ENCODE results near the gene MICAL3.
"Not testable (repeated sequence)": the region's sequence is repeated elsewhere in the genome, so short reads cannot be mapped to it uniquely, and the experiment has no call there.

Gene MICAL3

DNA sequence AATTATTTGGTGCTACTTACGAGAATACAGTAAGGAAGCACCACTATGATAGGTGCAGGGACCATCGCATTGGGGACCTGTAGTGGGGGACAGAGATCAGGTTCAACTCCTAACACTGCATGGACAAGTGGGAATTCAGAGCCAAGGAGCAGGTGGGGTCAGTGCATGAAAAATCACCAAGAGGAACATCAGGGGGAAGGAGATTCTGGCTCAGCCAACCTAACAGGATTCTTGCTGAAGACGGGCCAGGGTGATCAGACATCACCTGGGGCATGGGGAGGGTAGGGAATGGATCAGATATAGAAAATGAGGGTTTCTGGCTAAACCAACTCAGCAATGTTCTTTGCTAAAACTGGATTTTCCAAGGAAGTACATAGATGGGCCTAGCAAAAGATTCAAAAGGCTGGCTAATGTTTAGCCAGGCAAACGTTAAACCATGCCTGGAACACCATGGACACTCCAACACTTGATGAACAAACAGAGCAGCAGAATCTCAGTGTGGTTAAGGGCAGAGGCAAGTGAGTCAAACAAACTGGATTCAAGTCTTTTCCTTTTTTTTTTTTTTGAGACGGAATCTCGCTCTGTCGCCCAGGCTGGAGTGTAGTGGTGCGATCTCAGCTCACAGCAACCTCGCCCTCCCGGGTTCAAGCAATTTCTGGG is 70.0 kb downstream of the MICAL3 start:
- no peak for DNase-seq (ENCODE audit: low spot score)

DNA sequence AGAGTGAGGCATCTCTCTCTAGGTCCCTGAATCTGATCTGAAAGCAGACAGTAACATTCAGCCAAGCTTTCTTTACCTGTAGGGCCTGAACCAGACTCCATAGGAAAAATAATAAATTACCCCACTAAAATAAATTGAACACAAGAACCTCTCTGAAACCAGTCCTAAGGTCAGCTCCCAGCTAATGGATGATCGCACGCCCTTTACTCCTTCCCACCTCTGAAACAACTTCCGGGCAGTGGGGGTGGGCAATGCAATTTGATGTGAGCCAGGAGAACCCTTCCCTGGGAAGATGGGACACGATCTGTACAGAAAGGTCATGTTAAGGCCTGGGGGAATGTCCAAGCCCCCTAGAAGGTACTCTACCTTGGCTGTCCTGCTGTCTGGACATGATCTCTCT is 71.2 kb downstream of the MICAL3 start:
- no peak for DNase-seq (ENCODE audit: low spot score)

DNA sequence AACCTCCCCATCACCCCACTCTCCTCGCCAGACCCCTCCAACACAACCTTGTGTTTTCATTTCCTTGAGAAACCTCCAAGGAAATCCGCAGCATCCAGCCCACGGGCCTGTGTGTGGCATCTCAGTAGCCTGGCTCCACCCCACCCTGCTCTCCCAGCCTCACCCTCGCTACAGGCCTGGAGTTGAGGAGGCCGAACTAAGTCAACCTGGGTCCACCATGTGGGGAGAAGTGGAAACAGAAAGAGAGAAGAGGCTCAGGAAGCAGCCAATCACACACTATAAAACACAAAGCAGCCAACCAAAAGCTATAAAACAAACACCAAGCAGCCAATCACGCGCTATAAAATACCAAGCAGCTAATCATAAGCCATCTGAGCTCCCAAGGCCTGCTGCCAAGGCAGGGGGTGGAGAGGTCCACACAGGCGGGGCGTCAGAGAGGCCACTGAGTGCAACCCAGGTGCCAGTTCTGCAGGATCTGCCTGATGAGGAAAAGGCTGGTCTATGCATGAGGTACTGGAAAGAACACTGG is 72.0 kb downstream of the MICAL3 start:
- no peak for DNase-seq (ENCODE audit: low spot score)

DNA sequence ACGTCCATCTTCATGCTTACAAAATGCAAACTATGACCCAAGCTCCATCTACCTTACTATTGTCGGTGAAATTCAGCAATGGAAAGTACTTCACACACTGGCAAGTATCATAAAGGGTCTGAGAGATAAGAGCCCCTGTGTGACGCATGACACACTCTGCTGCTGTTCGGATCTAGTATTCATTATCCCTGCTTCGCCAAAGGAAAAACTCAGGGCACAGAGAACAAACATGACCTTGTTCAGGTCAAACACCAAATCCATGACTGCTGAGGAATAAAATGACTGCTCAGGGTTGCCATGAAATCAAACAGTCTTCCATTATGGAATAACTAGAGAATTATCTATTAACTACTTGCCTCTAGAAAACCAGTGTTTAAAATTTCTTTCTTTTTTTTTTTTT is 73.0 kb downstream of the MICAL3 start:
- no peak for DNase-seq (ENCODE audit: low spot score)

DNA sequence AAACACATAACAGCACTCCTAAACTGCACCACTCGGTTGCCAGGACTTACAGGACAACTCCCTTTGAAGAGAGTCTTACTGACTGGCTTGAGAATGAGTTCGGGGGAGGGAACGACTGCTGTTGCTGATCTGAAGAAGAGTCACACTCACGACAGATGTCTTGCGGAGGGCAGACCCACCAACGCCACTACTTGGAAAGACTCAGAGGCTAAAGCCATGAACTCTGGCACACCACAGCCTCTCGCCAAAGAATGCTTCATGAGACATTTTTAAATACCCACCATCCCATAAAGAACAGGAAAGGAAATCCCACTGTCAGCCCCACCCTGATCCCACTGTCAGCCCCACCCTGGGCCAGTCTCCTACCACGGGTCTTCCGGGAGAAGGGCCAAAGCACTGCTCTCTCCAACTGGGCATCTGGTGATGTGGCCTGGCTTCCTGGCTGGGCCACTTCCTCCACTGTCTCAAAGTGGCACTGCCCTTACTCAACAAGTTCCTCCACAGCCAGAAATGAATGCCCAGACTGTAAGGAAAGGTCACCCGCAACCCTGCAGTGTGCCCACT is 73.6 kb downstream of the MICAL3 start:
- no peak for DNase-seq (ENCODE audit: low spot score)

DNA sequence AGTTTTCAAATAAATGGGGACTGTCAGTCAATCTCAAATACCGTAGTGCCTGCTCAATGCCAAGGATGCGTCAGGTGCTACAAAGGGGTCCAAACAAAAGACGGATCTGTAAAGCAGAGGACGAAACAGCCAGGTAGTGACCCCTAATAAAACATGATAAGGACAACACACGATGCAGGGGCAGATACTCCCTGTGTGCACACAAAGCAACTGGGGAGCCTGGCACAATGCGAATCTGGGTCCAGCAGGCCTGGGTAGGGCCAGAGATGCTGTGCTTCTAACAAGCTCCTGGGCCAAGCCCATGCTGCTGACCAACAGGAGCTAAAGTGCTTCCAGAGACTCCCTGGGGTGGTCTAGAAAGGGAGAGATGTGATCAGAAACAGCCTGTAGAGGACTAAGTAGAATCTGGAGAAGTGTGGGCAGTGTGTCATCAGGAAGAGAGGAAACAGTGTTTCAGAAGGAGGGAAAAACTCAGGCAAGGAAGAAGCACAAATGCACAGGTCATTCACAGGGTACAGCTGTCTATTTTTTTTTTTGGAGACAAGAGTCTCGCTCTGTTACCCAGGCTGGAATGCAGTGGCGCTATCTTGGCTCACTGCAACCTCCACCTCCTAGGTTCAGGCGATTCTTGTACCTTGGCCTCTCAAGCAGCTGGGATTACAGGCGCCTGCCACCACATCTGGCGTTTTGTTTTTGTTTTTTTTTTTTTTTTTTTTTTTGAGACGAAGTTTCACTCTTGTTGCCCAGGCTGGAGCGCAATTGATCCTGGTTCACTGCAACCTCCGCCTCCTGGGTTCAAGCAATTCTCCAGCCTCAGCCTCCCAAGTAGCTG is 74.5 kb downstream of the MICAL3 start:
- no peak for DNase-seq (ENCODE audit: low spot score)

DNA sequence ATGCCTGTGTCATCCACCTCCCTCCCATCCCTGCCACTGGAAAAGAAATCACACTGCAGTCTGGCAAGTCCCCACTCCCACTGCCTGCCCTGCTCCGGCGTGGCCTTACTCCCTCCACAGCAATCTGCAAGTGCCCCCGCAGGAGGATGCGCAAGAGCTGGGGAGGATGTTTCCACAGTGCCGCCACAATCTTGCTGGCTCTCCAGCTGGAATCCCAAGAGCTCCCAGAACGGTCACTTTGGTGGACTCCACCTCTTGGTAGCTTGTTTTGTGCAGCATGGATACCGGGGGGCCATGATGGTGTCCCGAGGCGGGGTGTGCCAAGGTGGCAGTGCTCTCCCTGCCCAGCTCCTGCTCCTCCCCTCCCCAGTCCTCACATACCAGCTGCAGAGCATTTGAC is 76.3 kb downstream of the MICAL3 start:
- no peak for DNase-seq (ENCODE audit: low spot score)

DNA sequence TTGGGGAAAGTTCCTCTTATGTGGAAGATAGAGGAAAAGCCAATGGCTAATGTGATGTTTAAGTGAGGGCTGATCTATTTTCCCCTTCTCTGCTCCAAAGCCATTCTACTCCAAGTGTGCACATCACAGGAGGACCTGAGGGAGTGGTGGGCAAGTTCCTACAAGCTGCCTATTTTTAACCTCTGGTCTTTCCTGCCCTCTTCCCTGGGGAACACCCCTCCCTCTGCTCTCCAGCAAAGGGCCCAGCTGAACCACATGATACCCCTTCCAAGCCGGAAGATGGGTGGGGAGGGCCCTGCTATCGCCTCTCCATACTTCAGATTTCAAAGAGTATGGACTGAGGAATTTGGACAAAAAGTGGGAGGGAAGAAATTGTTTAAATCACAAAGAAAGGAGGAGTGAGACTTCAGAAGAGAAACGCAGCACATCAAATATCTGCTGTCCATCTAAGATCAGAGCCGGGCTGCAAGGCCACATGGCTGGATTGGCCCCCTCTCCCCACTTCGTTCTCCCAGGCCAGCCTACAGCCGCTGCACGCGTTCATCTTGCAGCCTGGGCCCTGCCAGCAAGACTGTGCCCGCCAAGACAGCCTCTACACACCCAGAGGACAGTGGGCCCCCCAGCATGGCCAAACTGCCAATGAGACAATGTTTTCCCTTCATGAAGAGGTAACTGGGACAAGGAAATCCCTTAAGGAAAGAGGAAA is 77.5 kb downstream of the MICAL3 start:
- DNase-seq (ENCODE audit: low spot score) = no peak

DNA sequence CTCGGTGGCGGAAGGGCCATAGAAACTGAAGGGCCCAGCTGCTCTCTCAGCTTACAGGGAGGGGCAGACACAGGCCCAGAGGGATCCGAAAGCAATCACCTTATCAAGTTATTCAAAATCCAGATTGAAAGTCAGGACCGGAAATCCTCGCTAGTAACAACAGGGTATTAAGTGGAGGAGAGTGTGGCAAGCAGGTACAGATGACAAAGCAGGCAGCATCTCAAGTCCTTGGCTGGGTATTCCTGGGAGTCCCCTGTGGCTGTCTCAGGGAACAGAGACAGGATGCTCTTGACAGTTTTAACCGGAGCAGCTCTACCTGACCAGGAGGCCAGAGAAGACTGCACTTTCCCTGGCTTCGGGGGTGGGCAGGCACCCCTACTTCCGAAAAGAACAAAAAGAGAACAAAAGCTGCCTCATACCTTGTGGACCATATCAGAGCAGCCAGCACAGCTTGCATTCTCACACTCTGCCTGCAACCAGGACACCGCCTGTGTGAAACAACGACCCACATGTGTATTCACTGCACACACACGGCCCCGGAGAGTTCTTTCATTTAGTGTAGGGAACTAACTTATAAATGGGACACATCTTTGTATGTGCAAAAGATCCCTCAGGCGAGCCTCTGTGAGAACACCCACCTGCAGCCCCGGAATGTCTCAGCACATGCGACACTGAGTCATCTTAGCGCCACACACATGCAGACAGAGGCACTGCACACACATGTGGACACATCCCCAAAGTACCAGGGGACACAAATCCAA is 78.3 kb downstream of the MICAL3 start:
- no peak for DNase-seq (ENCODE audit: low spot score)

DNA sequence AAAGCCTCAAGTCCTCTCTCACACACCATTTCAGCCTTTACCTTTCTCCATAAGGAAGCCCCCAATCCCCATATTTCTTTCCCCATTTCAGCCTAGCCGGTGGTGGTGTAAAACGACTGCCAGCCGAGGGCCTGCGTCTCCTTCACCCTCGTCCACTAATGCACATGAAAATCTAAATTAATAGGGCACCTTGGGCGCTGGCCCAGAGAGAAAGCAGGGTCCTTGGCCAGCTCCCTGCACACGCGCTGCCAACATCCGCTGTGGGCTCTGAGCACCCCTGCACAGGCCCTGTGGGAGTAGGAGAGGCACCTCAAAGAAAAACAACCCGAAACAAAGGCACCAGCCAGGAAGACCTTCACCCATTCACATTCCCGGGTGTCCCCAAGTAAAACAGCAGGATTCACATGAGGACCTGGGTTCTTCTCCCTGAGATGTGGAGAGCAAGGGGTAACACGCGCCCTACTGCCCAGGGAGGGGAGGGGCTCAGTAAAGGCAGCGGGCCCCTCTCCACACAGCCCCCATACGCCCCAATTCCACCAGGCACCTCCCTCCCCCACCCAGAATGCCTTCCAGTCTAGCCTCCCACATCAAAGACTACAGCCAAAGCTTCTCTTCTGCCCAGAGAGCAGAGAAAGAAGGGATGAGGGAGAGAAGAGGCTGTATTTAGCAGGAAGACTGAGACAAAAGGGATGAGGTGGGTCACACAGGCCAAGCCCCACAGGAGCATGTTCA is 79.0 kb downstream of the MICAL3 start:
- no peak for DNase-seq (ENCODE audit: low spot score)

DNA sequence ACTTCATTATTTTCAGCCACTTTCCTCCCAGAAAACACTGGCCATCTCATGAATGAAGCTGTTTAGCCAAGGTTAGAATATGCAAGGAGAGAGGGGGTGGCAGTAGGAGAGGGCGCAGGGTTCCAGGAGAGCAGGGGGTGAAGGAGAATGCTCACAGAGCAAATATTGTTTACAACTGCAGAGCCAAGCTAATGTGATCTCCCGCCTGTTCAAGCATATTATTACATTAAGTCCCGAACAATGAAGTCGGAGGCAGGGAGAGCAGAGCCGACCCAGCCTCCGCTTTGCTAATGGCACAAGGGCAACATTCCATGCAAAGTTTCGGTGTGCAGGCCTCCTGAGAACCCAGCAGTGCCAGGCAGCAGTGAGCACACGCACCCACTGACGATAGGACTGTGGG is 80.1 kb downstream of the MICAL3 start:
- no peak for DNase-seq (ENCODE audit: low spot score)

DNA sequence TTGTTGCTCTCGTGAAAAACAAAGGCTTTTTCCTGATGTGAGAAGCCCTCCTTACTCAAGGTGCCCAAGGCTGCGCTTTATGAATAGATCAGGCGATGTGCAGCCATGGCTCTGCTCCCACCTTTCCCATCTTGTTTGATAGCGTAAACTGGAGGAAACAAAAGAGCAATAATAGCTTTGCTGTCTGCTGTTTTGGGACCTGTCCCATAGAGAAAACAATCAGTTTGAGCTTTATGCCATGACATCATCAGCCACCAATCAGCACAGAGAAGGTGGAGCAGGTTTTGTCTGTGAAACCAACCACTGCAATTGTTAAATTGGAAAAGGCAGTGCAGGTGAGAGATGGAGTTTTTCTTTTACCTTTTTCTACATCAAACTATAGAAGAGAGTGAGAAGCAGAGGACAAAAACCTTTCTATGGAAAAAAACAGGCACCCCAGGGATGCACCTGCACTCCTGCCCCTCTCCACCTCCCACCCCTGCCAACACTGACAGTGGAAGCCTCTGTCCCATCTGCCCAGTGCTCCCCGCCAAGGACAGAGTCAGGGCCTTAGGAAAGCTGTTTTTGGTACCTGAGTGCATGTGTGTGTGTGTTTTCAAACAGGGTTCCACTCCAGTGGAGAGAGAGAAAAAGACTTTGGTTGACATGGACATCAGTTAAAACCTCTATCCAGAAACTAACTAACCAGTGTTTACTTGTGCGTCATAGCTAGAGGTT is 80.7 kb downstream of the MICAL3 start:
- no peak for DNase-seq (ENCODE audit: low spot score)

DNA sequence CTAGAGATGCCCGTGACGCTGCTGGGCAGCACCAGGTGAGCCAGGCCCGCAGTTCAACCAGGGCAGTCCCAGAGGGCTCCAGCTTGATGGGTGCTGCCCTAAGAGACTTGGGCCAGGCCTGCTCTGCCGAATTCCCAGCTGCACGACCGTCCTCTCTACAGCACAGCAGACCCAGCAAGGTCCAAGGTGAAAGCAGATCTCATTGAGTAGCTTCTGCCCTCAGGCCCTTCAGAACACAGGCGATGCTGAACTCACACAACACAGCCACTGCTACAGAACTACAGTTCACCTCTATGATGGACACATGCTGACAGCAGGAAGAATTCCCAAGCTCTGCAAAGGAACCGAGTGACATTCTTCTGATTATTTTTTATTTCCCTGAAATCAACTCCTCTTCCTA is 81.6 kb downstream of the MICAL3 start:
- DNase-seq (ENCODE audit: low spot score) = no peak

DNA sequence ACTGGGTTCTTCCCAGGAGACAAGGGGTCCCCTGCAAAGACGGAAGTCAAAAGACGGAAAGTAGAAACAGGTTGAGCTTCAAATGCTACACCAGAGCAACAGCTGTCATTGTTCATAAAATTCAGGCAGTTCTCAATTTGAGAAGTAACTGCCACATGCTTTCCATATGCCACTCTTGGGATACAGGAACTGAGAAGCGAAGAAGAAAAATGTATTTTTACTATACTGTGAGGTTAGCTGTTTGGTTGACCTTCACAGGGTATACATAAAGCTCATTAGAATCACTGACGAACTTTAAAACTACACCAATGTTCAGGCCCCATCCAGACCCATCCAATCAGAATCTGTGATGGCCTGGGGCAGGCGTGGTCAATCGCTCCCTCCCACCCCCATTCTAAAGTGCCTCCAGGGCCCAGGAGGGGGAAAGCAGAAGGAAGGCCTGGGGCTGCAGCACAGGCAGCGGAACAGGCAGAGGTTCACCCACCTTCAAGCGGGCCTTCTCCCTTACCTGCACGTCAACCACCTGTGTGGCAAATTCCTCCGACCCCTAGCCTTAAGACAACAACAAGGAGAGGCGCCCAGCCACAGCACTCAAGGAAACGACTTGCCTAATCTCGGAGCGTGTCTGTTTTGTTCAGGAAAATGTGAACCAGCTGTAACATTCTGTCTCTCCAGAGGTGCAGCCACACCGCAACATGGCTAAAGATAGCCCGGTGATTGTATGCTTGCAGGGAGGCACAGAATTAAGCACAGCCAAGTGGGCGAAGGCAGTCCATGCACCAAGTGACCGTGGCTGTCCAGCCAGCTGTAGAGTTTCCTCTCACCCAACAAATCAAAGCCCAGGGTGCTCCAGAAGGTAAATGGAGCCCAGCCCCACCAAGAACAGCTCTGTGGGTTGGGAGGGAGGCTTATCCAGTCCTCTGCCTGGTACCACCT is 82.6 kb downstream of the MICAL3 start:
- DNase-seq (ENCODE audit: low spot score) = no peak

DNA sequence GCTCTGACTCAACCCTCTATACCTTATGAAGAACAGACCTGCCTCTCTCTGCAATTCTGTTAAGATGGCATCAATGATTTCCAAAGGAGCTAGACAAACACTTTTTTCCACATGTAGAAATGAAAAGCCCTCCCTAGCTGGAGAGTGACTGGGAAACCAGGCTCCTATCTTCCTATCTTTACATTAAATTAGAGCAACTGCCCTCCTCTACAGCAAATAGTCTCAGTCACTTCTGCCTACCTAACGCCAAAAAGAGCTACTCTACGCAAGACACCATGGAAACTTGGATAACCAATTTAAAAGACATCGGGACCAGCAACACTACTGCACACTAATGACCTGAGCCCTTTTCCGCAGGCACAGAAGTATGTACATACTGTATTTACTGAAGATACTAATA is 84.8 kb downstream of the MICAL3 start:
- DNase-seq (ENCODE audit: low spot score) = no peak

DNA sequence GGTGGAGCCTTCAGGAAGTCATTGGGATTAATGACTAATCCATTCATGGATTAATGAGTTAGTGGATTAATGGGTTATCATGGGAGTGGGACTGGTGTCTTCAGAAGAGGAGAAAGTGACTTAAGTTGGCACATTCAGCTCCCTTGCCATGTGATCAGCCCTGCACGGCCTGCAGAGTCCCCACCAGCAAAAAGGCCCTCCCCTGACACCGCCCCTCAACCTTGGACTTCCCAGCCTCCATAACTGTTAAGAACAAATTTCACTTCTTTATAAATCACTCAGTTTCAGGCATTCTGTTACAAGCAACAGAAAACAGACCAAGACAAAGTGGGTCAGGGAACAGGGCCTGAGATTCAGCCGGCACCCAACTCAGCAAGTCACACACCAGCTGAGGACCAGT is 85.3 kb downstream of the MICAL3 start:
- DNase-seq (ENCODE audit: low spot score) = no peak

DNA sequence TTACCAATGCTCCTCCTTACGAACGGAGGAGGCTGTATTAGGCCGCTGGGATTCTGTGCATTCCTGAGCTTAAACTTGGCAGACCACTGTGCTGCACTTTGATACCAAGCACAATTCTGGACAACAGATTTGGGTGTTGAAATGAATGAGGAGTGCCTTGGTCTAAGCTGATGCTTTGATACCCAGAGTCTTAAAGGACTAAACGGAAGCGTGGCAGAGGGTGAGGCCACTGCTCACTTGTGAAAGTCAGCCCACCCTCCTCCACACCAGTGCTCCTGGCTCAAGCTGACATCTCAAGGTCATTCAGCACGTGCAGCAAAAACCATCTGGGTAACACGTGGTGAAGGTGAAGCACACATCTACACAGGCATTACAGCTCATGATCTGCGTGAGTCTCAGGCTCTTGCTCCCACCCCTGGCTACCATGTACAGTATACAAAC is 85.9 kb downstream of the MICAL3 start:
- DNase-seq (ENCODE audit: low spot score) = no peak

DNA sequence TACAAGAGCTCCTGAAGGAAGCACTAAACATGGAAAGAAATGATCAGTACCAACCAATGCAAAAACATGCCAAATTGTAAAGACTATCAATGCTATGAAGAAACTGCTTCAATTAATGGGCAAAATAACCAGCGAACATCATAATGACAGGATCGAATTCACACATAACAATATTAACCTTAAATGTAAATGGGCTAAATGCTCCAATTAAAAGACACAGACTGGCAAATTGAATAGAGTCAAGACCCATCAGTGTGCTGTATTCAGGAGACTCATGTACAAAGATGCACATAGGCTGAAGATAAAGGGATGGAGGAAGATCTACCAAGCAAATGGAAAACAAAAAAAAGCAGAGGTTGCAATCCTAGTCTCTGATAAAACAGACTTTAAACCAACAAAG is 91.9 kb downstream of the MICAL3 start:
- not testable (repeated sequence) for DNase-seq (ENCODE audit: low spot score)

DNA sequence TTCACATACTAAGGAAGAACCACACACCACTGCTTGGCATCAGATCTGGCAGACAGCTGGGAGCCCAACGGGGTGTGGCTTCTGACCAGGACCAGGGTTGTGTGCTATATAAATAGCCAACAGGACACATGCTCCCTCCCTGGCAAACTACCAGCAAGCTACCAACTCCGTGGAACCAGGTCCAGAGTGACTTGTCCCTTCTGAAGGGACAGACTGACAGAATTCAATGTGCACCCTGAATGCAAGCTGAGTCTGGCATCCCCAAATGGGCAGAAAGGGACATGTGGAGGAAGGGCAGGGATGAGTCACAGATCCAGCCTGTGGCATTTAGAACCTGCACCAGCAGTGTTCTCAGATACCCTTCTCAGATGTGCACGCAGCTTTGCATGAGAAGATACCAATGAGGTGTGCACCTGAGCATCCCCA is 92.9 kb downstream of the MICAL3 start:
- DNase-seq (ENCODE audit: low spot score) = no peak

Data from putamen (tissue), 1 donor.